ENCODE data around the gene CNNM2.

Gene CNNM2

GRCh38 chr10:103072891-103073290 lies 154.8 kb downstream of the CNNM2 start:
- no peak for DNase-seq (ENCODE audit: low read depth)

GRCh38 chr10:103077020-103077419 lies 158.9 kb downstream of the CNNM2 start:
- DNase-seq (ENCODE audit: low read depth): no peak

GRCh38 chr10:103077491-103078308 lies 159.6 kb downstream of the CNNM2 start:
- DNase-seq (ENCODE audit: low read depth): no peak

GRCh38 chr10:103078309-103078615 lies 160.2 kb downstream of the CNNM2 start:
- DNase-seq (ENCODE audit: low read depth): no peak

- DNase-seq (ENCODE audit: low read depth): no peak
Measured at GRCh38 chr10:103078676-103079075, 160.6 kb downstream of the CNNM2 start.

GRCh38 chr10:103079100-103079499 lies 161.0 kb downstream of the CNNM2 start:
- no peak for DNase-seq (ENCODE audit: low read depth)

GRCh38 chr10:103079946-103080345 lies 161.9 kb downstream of the CNNM2 start:
- DNase-seq (ENCODE audit: low read depth): no peak

GRCh38 chr10:103080891-103081581 lies 162.9 kb downstream of the CNNM2 start:
- DNase-seq (ENCODE audit: low read depth): no peak

GRCh38 chr10:103082683-103083082 lies 164.6 kb downstream of the CNNM2 start:
- DNase-seq (ENCODE audit: low read depth): no peak

GRCh38 chr10:103083266-103083976 lies 165.3 kb downstream of the CNNM2 start:
- no peak for DNase-seq (ENCODE audit: low read depth)

- no peak for DNase-seq (ENCODE audit: low read depth)
Measured at GRCh38 chr10:103083977-103084320, 165.9 kb downstream of the CNNM2 start.

GRCh38 chr10:103086261-103086660 lies 168.2 kb downstream of the CNNM2 start:
- no peak for DNase-seq (ENCODE audit: low read depth)

- no peak for DNase-seq (ENCODE audit: low read depth)
Measured at GRCh38 chr10:103086799-103087198, 168.7 kb downstream of the CNNM2 start.

- DNase-seq (ENCODE audit: low read depth): no peak
Measured at GRCh38 chr10:103089493-103089892, 171.4 kb downstream of the CNNM2 start.

GRCh38 chr10:103090911-103091310 lies 172.8 kb downstream of the CNNM2 start:
- DNase-seq (ENCODE audit: low read depth): no peak

GRCh38 chr10:103095005-103095404 lies 176.9 kb downstream of the CNNM2 start:
- no peak for DNase-seq (ENCODE audit: low read depth)

GRCh38 chr10:103096130-103096529 lies 178.0 kb downstream of the CNNM2 start:
- no peak for DNase-seq (ENCODE audit: low read depth)

GRCh38 chr10:103098240-103098639 lies 180.1 kb downstream of the CNNM2 start:
- no peak for DNase-seq (ENCODE audit: low read depth)

- DNase-seq (ENCODE audit: low read depth): no peak
Measured at GRCh38 chr10:103100620-103101019, 182.5 kb downstream of the CNNM2 start.

- no peak for DNase-seq (ENCODE audit: low read depth)
Measured at GRCh38 chr10:103102195-103102594, 184.1 kb downstream of the CNNM2 start.

GRCh38 chr10:103103989-103104388 lies 185.9 kb downstream of the CNNM2 start:
- DNase-seq (ENCODE audit: low read depth): no peak

GRCh38 chr10:103104721-103105120 lies 186.6 kb downstream of the CNNM2 start:
- DNase-seq (ENCODE audit: low read depth): no peak

GRCh38 chr10:103105462-103105861 lies 187.4 kb downstream of the CNNM2 start:
- no peak for DNase-seq (ENCODE audit: low read depth)

Data from activated T-cell treated with anti-CD3 and anti-CD28 coated beads for 24 hours (primary cell).